Measurements from ENCODE around the gene ZNF627.

Gene ZNF627

GRCh38 chr19:11639245-11639601 is 41.9 kb downstream of the ZNF627 start:
- Histone ChIP-seq H3K27ac (ENCODE audit: extremely low read depth, low read depth, low read length) (no peak overlapping the region), H3K4me3 (ENCODE audit: low read depth, low read length) (no peak overlapping the region; the same call in 1 of the 2 replicates), H3K36me3 (ENCODE audit: control insufficient read depth in 2 of 2, insufficient read depth in 1 of 2, low read length in 2 of 2) (peaks cover 14 to 17% of the 10 kb centered on the region in 2 experiments; a peak in 2 of 3 replicates), H3K4me1 (ENCODE audit: control insufficient read depth, insufficient read depth, low read length) (no peaks in the 10 kb centered on the region), H3K9me3 (ENCODE audit: control insufficient read depth, insufficient read depth, low read depth, low read length) (no peaks in the 10 kb centered on the region)
- CTCF ChIA-PET = no interaction called here
- POLR2A ChIA-PET = interaction anchor here (0.5 to 1.8 kb wide), 9 partner anchors 11 to 262 kb away, joined by 3 to 18 read pairs (median 4); partner anchors contain the start of genes ZNF491, ZNF627 and ZNF823
- TF ChIP-seq ZNF214 (tag by site-specific recombination; IDR thresholded peaks at IDR 0.05; ENCODE audit: borderline replicate concordance) (no peak), ZBTB48 (tag by site-specific recombination; IDR thresholded peaks at IDR 0.05) (peak; percentile 57), TCF7L2 (IDR thresholded peaks at IDR 0.05; ENCODE audit: borderline replicate concordance, low read depth, low read length) (no peak), ZNF791 (tag by site-specific recombination; IDR thresholded peaks at IDR 0.05) (no peak), ZNF626 (tag by site-specific recombination; IDR thresholded peaks at IDR 0.05) (no peak), ZNF132 (tag by site-specific recombination; IDR thresholded peaks at IDR 0.05; ENCODE audit: borderline replicate concordance) (no peak), ZBTB1 (tag by site-specific recombination; IDR thresholded peaks at IDR 0.05) (no peak), PATZ1 (tag by site-specific recombination; IDR thresholded peaks at IDR 0.05) (peak; percentile 37; the same call in 1 of the 2 replicates)

GRCh38 chr19:11639602-11640471 is 42.6 kb downstream of the ZNF627 start:
- Histone ChIP-seq H3K27ac (ENCODE audit: extremely low read depth, low read depth, low read length) (peak overlapping the region; percentile 80), H3K4me1 (ENCODE audit: control insufficient read depth, insufficient read depth, low read length) (no peaks in the 10 kb centered on the region), H3K9me3 (ENCODE audit: control insufficient read depth, insufficient read depth, low read depth, low read length) (no peaks in the 10 kb centered on the region), H3K36me3 (ENCODE audit: control insufficient read depth in 2 of 2, insufficient read depth in 1 of 2, low read length in 2 of 2) (peaks cover 19 to 23% of the 10 kb centered on the region in 2 experiments; a peak in 2 of 3 replicates), H3K4me3 (ENCODE audit: low read depth, low read length) (peak overlapping the region; percentile 86)
- ChIA-PET CTCF (interaction anchor here (0.5 kb wide), 1 partner anchor 1518 kb away, joined by 4 read pairs; no protein-coding TSS in a partner anchor), POLR2A (interaction anchor here (0.5 to 1.8 kb wide), 10 partner anchors 10 to 263 kb away, joined by 3 to 18 read pairs (median 4); partner anchors contain the start of genes ZNF491, ZNF627 and ZNF823)
- TF ChIP-seq ZNF560 (tag by site-specific recombination; IDR thresholded peaks at IDR 0.05; ENCODE audit: borderline replicate concordance) (no peak), KLF7 (tag by site-specific recombination; IDR thresholded peaks at IDR 0.05; ENCODE audit: borderline replicate concordance) (peak; percentile 48; the same call in 1 of the 2 replicates), ZBTB6 (tag by site-specific recombination; IDR thresholded peaks at IDR 0.05) (0 out of 2 replicates have a peak, but pooled peaks have one; percentile 21), PATZ1 (tag by site-specific recombination; IDR thresholded peaks at IDR 0.05) (peak; percentile 16), ZNF670 (tag by site-specific recombination; IDR thresholded peaks at IDR 0.05; ENCODE audit: low read depth) (no peak), ZNF354C (tag by site-specific recombination; IDR thresholded peaks at IDR 0.05; ENCODE audit: borderline replicate concordance, low read depth) (no peak), GFI1B (tag by site-specific recombination; IDR thresholded peaks at IDR 0.05) (no peak), SCRT2 (tag by site-specific recombination; IDR thresholded peaks at IDR 0.05) (peak; percentile 88; the same call in 1 of the 2 replicates), KLF17 (tag by site-specific recombination; IDR thresholded peaks at IDR 0.05) (0 out of 2 replicates have a peak, but pooled peaks have one; percentile 34), ZNF639 (tag by site-specific recombination; IDR thresholded peaks at IDR 0.05) (0 out of 2 replicates have a peak, but pooled peaks have one; percentile 25), ZNF626 (tag by site-specific recombination; IDR thresholded peaks at IDR 0.05) (no peak), ZNF488 (tag by site-specific recombination; IDR thresholded peaks at IDR 0.05) (no peak), GLI4 (tag by site-specific recombination; IDR thresholded peaks at IDR 0.05) (no peak), ZNF600 (tag by site-specific recombination; IDR thresholded peaks at IDR 0.05) (peak; percentile 90), ZBTB1 (tag by site-specific recombination; IDR thresholded peaks at IDR 0.05) (no peak), ZBTB20 (tag by site-specific recombination; IDR thresholded peaks at IDR 0.05) (peak; percentile 94), ZNF677 (tag by site-specific recombination; IDR thresholded peaks at IDR 0.05) (no peak), ZNF660 (tag by site-specific recombination; IDR thresholded peaks at IDR 0.05) (peak; percentile 66)
